ENCODE data around the gene PAPOLA. TPM values are rescaled to one million over a fixed set of nuclear protein-coding genes. Genes with fewer than 3 reads are reported as not detected.

Gene PAPOLA
- total and polyA plus RNA-seq, 2 donors from 2014 or later, result 70.8 to 160 TPM

- Histone ChIP-seq H3K9me3 (ENCODE audit: control insufficient read depth in 2 of 3, insufficient read depth in 1 of 3, low read length in 3 of 3) (no peaks in the 10 kb centered on the region), H3K4me3 (ENCODE audit: low read length in 3 of 3) (no peak overlapping the region), H3K27ac (ENCODE audit: low read depth in 2 of 2, low read length in 2 of 2) (no peak overlapping the region), H3K4me1 (ENCODE audit: control insufficient read depth in 2 of 3, insufficient read depth in 2 of 3, low read depth in 1 of 3, low read length in 3 of 3) (peaks cover 0 to 4% (median 0%) of the 10 kb centered on the region in 3 donors), H3K27me3 (ENCODE audit: control insufficient read depth, insufficient read depth, low read length) (peaks cover 2% of the 10 kb centered on the region), H3K9ac (ENCODE audit: low read length in 3 of 3) (no peak overlapping the region), H3K36me3 (ENCODE audit: control insufficient read depth in 2 of 3, insufficient read depth in 3 of 3, low read length in 3 of 3) (no peaks in the 10 kb centered on the region)
- DNase-seq (peak in 2 of 5 donors; percentile 15 to 33), FAIRE-seq (no peak)
- TF ChIP-seq CTCF (IDR thresholded peaks at IDR 0.05; ENCODE audit: borderline replicate concordance, extremely low read depth, insufficient read depth), result no peak
- intact Hi-C loops (cut with DNase I), result no loop called here
Observed at GRCh38 chr14:96588410-96589257, 86.5 kb downstream of the PAPOLA start.

- intact Hi-C loops (cut with DNase I), result no loop called here
- FAIRE-seq, result no peak
- Histone ChIP-seq H3K36me3 (ENCODE audit: control insufficient read depth in 2 of 3, insufficient read depth in 3 of 3, low read length in 3 of 3) (no peaks in the 10 kb centered on the region), H3K27me3 (ENCODE audit: control insufficient read depth, insufficient read depth, low read length) (peaks cover 2% of the 10 kb centered on the region), H3K4me1 (ENCODE audit: control insufficient read depth in 2 of 3, insufficient read depth in 2 of 3, low read depth in 1 of 3, low read length in 3 of 3) (peaks cover 0 to 4% (median 0%) of the 10 kb centered on the region in 3 donors), H3K4me3 (ENCODE audit: low read length in 3 of 3) (no peak overlapping the region), H3K9ac (ENCODE audit: low read length in 3 of 3) (no peak overlapping the region), H3K27ac (ENCODE audit: low read depth in 2 of 2, low read length in 2 of 2) (no peak overlapping the region), H3K9me3 (ENCODE audit: control insufficient read depth in 2 of 3, insufficient read depth in 1 of 3, low read length in 3 of 3) (no peaks in the 10 kb centered on the region)
- peak in 2 of 5 donors; percentile 6 to 23 for DNase-seq
- no peak for TF ChIP-seq CTCF (IDR thresholded peaks at IDR 0.05; ENCODE audit: borderline replicate concordance, extremely low read depth, insufficient read depth)
Observed at GRCh38 chr14:96589577-96589976, 87.4 kb downstream of the PAPOLA start.

- H3K9me3 ChIP-seq (ENCODE audit: control insufficient read depth in 2 of 3, insufficient read depth in 1 of 3, low read length in 3 of 3), result no peaks in the 10 kb centered on the region
- H3K27me3 ChIP-seq (ENCODE audit: control insufficient read depth, insufficient read depth, low read length), result peaks cover 2% of the 10 kb centered on the region
- peaks cover 0 to 4% (median 0%) of the 10 kb centered on the region in 3 donors for H3K4me1 ChIP-seq (ENCODE audit: control insufficient read depth in 2 of 3, insufficient read depth in 2 of 3, low read depth in 1 of 3, low read length in 3 of 3)
- H3K9ac ChIP-seq (ENCODE audit: low read length in 3 of 3), result no peak overlapping the region
- DNase-seq (peak in 2 of 5 donors; percentile 42 to 56), FAIRE-seq (no peak)
- H3K27ac ChIP-seq (ENCODE audit: low read depth in 2 of 2, low read length in 2 of 2), result no peak overlapping the region
- intact Hi-C loops (cut with DNase I), result no loop called here
- H3K36me3 ChIP-seq (ENCODE audit: control insufficient read depth in 2 of 3, insufficient read depth in 3 of 3, low read length in 3 of 3), result no peaks in the 10 kb centered on the region
- H3K4me3 ChIP-seq (ENCODE audit: low read length in 3 of 3), result no peak overlapping the region
- TF ChIP-seq CTCF (IDR thresholded peaks at IDR 0.05; ENCODE audit: borderline replicate concordance, extremely low read depth, insufficient read depth), result no peak
Observed at GRCh38 chr14:96590190-96590864, 88.1 kb downstream of the PAPOLA start.

All from kidney (tissue), 14 donors.